Measurements from ENCODE around the gene RALGPS1.

RALGPS1 gene

GRCh38 chr9:126880947-126881332 is 33.6 kb upstream of the RALGPS1 start:
- TF ChIP-seq POLR2AphosphoS5 (IDR thresholded peaks at IDR 0.05; ENCODE audit: low read depth) = no peak
- TF ChIP-seq CTCF (IDR thresholded peaks at IDR 0.05; ENCODE audit: insufficient read depth, low read length) = no peak
- no peak for TF ChIP-seq SPI1 (IDR thresholded peaks at IDR 0.05; ENCODE audit: borderline replicate concordance, low read depth)
- TF ChIP-seq, protein P1, sequence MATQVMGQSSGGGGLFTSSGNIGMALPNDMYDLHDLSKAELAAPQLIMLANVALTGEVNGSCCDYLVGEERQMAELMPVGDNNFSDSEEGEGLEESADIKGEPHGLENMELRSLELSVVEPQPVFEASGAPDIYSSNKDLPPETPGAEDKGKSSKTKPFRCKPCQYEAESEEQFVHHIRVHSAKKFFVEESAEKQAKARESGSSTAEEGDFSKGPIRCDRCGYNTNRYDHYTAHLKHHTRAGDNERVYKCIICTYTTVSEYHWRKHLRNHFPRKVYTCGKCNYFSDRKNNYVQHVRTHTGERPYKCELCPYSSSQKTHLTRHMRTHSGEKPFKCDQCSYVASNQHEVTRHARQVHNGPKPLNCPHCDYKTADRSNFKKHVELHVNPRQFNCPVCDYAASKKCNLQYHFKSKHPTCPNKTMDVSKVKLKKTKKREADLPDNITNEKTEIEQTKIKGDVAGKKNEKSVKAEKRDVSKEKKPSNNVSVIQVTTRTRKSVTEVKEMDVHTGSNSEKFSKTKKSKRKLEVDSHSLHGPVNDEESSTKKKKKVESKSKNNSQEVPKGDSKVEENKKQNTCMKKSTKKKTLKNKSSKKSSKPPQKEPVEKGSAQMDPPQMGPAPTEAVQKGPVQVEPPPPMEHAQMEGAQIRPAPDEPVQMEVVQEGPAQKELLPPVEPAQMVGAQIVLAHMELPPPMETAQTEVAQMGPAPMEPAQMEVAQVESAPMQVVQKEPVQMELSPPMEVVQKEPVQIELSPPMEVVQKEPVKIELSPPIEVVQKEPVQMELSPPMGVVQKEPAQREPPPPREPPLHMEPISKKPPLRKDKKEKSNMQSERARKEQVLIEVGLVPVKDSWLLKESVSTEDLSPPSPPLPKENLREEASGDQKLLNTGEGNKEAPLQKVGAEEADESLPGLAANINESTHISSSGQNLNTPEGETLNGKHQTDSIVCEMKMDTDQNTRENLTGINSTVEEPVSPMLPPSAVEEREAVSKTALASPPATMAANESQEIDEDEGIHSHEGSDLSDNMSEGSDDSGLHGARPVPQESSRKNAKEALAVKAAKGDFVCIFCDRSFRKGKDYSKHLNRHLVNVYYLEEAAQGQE (IDR thresholded peaks at IDR 0.05; ENCODE audit: insufficient replicate concordance, low read depth) = no peak
- TF ChIP-seq GABPA (IDR thresholded peaks at IDR 0.05; ENCODE audit: low read depth) = no peak
- H3K4me3 ChIP-seq (replicated peaks; ENCODE audit: insufficient read depth, low read length) = no peak overlapping the region
- no peak for DNase-seq (ENCODE audit: low read depth in 1 of 2, low spot score in 1 of 2)

DNA sequence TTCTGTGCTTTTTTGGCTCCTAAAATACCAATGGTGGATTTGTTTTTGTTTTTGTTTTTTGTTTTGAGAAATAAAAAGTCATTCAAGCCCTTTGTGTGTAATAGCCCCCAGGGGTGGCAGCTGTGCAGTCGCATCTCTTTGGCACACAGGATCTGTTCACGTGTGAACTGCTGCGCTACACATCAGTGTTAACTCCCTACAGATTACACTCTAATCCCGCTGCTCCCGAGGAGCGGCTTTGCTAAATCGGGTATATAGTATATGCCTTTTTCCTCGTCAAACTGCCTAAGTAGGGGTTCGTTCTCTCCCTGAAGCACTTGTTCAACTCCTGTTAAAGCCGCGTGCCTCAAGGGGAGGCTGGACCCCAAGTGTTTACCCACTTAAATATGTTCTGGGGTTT is 31.8 kb upstream of the RALGPS1 start:
- DNase-seq (ENCODE audit: low read depth in 1 of 2, low spot score in 1 of 2) = no peak
- Histone ChIP-seq H3K27me3 (ENCODE audit: insufficient read depth, poor library complexity, severe bottlenecking) (no peaks in the 10 kb centered on the region), H3K4me3 (replicated peaks; ENCODE audit: insufficient read depth, low read length) (no peak overlapping the region), H3K27ac (replicated peaks) (no peak overlapping the region)
- TF ChIP-seq GABPA (IDR thresholded peaks at IDR 0.05; ENCODE audit: low read depth) (no peak), POLR2AphosphoS5 (IDR thresholded peaks at IDR 0.05; ENCODE audit: low read depth) (no peak), SPI1 (IDR thresholded peaks at IDR 0.05; ENCODE audit: borderline replicate concordance, low read depth) (no peak), CTCF (IDR thresholded peaks at IDR 0.05; ENCODE audit: insufficient read depth, low read length) (no peak)
- TF ChIP-seq, protein P1 (IDR thresholded peaks at IDR 0.05; ENCODE audit: insufficient replicate concordance, low read depth) = no peak

More at GRCh38 chr9:126880947-126881332, 33.6 kb upstream of the RALGPS1 start:
- Histone ChIP-seq H3K27me3 (ENCODE audit: insufficient read depth, poor library complexity, severe bottlenecking) (no peaks in the 10 kb centered on the region), H3K27ac (replicated peaks) (no peak overlapping the region)

- H3K27ac ChIP-seq (replicated peaks) = no peak overlapping the region
- no peaks in the 10 kb centered on the region for H3K27me3 ChIP-seq (ENCODE audit: insufficient read depth, poor library complexity, severe bottlenecking)
- no peak overlapping the region for H3K4me3 ChIP-seq (replicated peaks; ENCODE audit: insufficient read depth, low read length)
- TF ChIP-seq POLR2AphosphoS5 (IDR thresholded peaks at IDR 0.05; ENCODE audit: low read depth) = no peak
- TF ChIP-seq, protein P1 (IDR thresholded peaks at IDR 0.05; ENCODE audit: insufficient replicate concordance, low read depth) = no peak
- TF ChIP-seq GABPA (IDR thresholded peaks at IDR 0.05; ENCODE audit: low read depth) = no peak
- no peak for TF ChIP-seq CTCF (IDR thresholded peaks at IDR 0.05; ENCODE audit: insufficient read depth, low read length)
- no peak for TF ChIP-seq SPI1 (IDR thresholded peaks at IDR 0.05; ENCODE audit: borderline replicate concordance, low read depth)
- DNase-seq (ENCODE audit: low read depth in 1 of 2, low spot score in 1 of 2) = no peak
These were observed 30.9 kb upstream of the RALGPS1 start for GRCh38 chr9:126883636-126884035.
